H1 (cell line): ENCODE data around the gene ZNF469. TPM values are rescaled to one million over a fixed set of nuclear protein-coding genes. Genes with fewer than 3 reads are reported as not detected.

ENCODE experiments used
- CTCF ChIA-PET: fragments of 300-600 bp; sonication (Branson Sonifier 250); formaldehyde crosslinking; loops from one replicate; lab custom pipeline; 2021; ENCODE audit not compliant: partially characterized antibody; lab: Charles Lee
- POLR2A ChIA-PET: fragments of 300-600 bp; sonication (Branson Sonifier 250); formaldehyde crosslinking; loops from one replicate; lab custom pipeline; 2021; ENCODE audit warnings: inconsistent platforms; ENCODE audit not compliant: partially characterized antibody; lab: Charles Lee
- DNase-seq, 2 experiments: peaks; one replicate each; pipeline versions ENCODE4 v3.0.0 to v3.0.0-alpha.2; 2010 to 2022; ENCODE audit warnings: low spot score in 2 of 2, low read depth in 1 of 2, mixed read lengths in 1 of 2
- FAIRE-seq: peaks from 2 replicates; lab custom pipeline; 2011; peaks lifted over from hg19 to GRCh38; lab: Jason Lieb, UNC
- H2AFZ ChIP-seq: 2 replicates; pipeline ENCODE4 v1.8.1; 2012; ENCODE audit warnings: low read length, inconsistent platforms
- H2AK5ac ChIP-seq: 2 replicates; pipeline ENCODE4 v1.6.1; 2013; ENCODE audit warnings: low read depth, low read length
- H2BK120ac ChIP-seq: replicated peaks from 2 replicates; pipeline ENCODE3; 2013; ENCODE audit warnings: low read depth, low read length, inconsistent platforms
- H2BK12ac ChIP-seq: 2 replicates; pipeline ENCODE4 v1.6.1; 2013; ENCODE audit warnings: low read depth, low read length
- H2BK15ac ChIP-seq: 2 replicates; pipeline ENCODE4 v1.6.1; 2013; ENCODE audit warnings: low read length
- H2BK20ac ChIP-seq: 2 replicates; pipeline ENCODE4 v1.6.1; 2013; ENCODE audit warnings: low read length
- H2BK5ac ChIP-seq: 2 replicates; pipeline ENCODE4 v1.6.1; 2013; ENCODE audit warnings: low read depth, low read length
- H3K14ac ChIP-seq: 2 replicates; pipeline ENCODE4 v1.6.1; 2013; ENCODE audit warnings: inconsistent platforms; ENCODE audit not compliant: insufficient read length
- H3K18ac ChIP-seq: 2 replicates; pipeline ENCODE4 v1.6.1; 2013; ENCODE audit warnings: low read length; ENCODE audit errors: extremely low read depth
- H3K23ac ChIP-seq: 2 replicates; pipeline ENCODE4 v1.6.1; 2013; ENCODE audit warnings: inconsistent platforms; ENCODE audit not compliant: insufficient read length
- H3K23me2 ChIP-seq: 2 replicates; pipeline ENCODE4 v1.6.1; 2013; ENCODE audit warnings: low read depth, low read length
- H3K27ac ChIP-seq: 2 replicates; pipeline ENCODE4 v1.6.1; 2011; ENCODE audit warnings: low read depth, low read length, inconsistent platforms
- H3K27me3 ChIP-seq, 4 experiments: replicated peaks in 1 of 4; 1 replicate in 1 of 4; 2 replicates in 3 of 4; pipeline versions ENCODE4 v1.6.1 to v1.8.1; 2011 to 2013; ENCODE audit warnings: low read length in 3 of 4, mild to moderate bottlenecking in 3 of 4, inconsistent platforms in 2 of 4, mixed read lengths in 2 of 4, moderate library complexity in 1 of 4; ENCODE audit not compliant: control insufficient read depth in 3 of 4, insufficient read depth in 3 of 4; ENCODE audit errors: extremely low read depth in 1 of 4
- H3K36me3 ChIP-seq, 4 experiments: 2 replicates each; pipeline versions ENCODE4 v1.6.1 to v1.8.1; 2011 to 2013; ENCODE audit warnings: mild to moderate bottlenecking in 4 of 4, low read length in 3 of 4, moderate library complexity in 2 of 4, control low read depth in 1 of 4, inconsistent platforms in 1 of 4; ENCODE audit not compliant: insufficient read depth in 4 of 4, control insufficient read depth in 2 of 4
- H3K4ac ChIP-seq: replicated peaks from 2 replicates; pipeline ENCODE3; 2013; ENCODE audit warnings: low read length, low read depth, mixed read lengths, inconsistent platforms; ENCODE audit not compliant: insufficient read length
- H3K4me1 ChIP-seq, 4 experiments: replicated peaks in 1 of 4; 1 replicate in 1 of 4; 2 replicates in 3 of 4; pipeline versions ENCODE4 v1.6.1 to v1.8.1; 2011 to 2013; ENCODE audit warnings: low read length in 3 of 4, inconsistent platforms in 2 of 4, mixed read lengths in 1 of 4; ENCODE audit not compliant: insufficient read depth in 4 of 4, control insufficient read depth in 3 of 4
- H3K4me2 ChIP-seq, 2 experiments: 2 replicates each; pipeline versions ENCODE4 v1.6.1 to v1.8.1; 2011 to 2013; ENCODE audit warnings: low read depth in 2 of 2, low read length in 2 of 2, control low read depth in 1 of 2, inconsistent platforms in 1 of 2, mild to moderate bottlenecking in 1 of 2; ENCODE audit not compliant: insufficient read depth in 1 of 2
- H3K4me3 ChIP-seq, 4 experiments: fragments of 200-600, 300-600 bp in 1 of 4; sonication (generic), shearing (Covaris generic), sonication (Bioruptor Twin) in 1 of 4; 2 replicates each; pipeline versions ENCODE4 v1.5.1 to v1.8.1; 2011 to 2016; ENCODE audit warnings: low read length in 4 of 4, low read depth in 3 of 4, control low read depth in 2 of 4, inconsistent platforms in 2 of 4, mild to moderate bottlenecking in 2 of 4, mixed read lengths in 1 of 4, moderate library complexity in 1 of 4; ENCODE audit not compliant: insufficient read depth in 2 of 4; ENCODE audit errors: extremely low read depth in 1 of 4
- H3K56ac ChIP-seq: replicated peaks from 2 replicates; pipeline ENCODE3; 2013; ENCODE audit warnings: low read depth, mild to moderate bottlenecking, mixed read lengths, low read length, inconsistent platforms; ENCODE audit not compliant: insufficient read length
- H3K79me1 ChIP-seq: 2 replicates; pipeline ENCODE4 v1.6.1; 2013; ENCODE audit warnings: low read depth, low read length, control low read depth
- H3K79me2 ChIP-seq, 2 experiments: 2 replicates each; pipeline versions ENCODE4 v1.6.1 to v1.8.1; 2012 to 2013; ENCODE audit warnings: low read length in 2 of 2, mild to moderate bottlenecking in 2 of 2, inconsistent platforms in 1 of 2; ENCODE audit not compliant: insufficient read depth in 2 of 2, control insufficient read depth in 1 of 2
- H3K9ac ChIP-seq, 4 experiments: replicated peaks in 1 of 4; 1 replicate in 1 of 4; 2 replicates in 3 of 4; pipeline versions ENCODE4 v1.6.1 to v1.8.1; 2011 to 2013; ENCODE audit warnings: low read depth in 3 of 4, low read length in 3 of 4, control low read depth in 2 of 4, mild to moderate bottlenecking in 2 of 4, moderate library complexity in 2 of 4, inconsistent platforms in 1 of 4; ENCODE audit errors: extremely low read depth in 1 of 4
- H3K9me3 ChIP-seq, 2 experiments: 2 replicates each; pipeline versions ENCODE4 v1.6.1 to v1.8.1; 2012 to 2013; ENCODE audit warnings: mild to moderate bottlenecking in 2 of 2, moderate library complexity in 2 of 2, control low read depth in 1 of 2, inconsistent platforms in 1 of 2, low read depth in 1 of 2, low read length in 1 of 2, mixed read lengths in 1 of 2; ENCODE audit not compliant: insufficient read depth in 2 of 2
- H4K20me1 ChIP-seq, 2 experiments: replicated peaks in 1 of 2; 2 replicates each; pipeline versions ENCODE3 to v1.8.1; 2011 to 2013; ENCODE audit warnings: inconsistent platforms in 2 of 2, low read length in 2 of 2, mild to moderate bottlenecking in 1 of 2; ENCODE audit not compliant: insufficient read depth in 2 of 2, control insufficient read depth in 1 of 2
- H4K5ac ChIP-seq: 2 replicates; pipeline ENCODE4 v1.6.1; 2013; ENCODE audit warnings: low read length, low read depth, mixed read lengths, inconsistent platforms; ENCODE audit not compliant: insufficient read length
- H4K8ac ChIP-seq: 2 replicates; pipeline ENCODE4 v1.8.0; 2013; ENCODE audit warnings: mild to moderate bottlenecking, moderate library complexity, low read length, inconsistent platforms; ENCODE audit not compliant: insufficient read depth; ENCODE audit errors: extremely low read depth
- H4K91ac ChIP-seq: replicated peaks from 2 replicates; pipeline ENCODE3; 2013; ENCODE audit warnings: low read length, mixed read lengths, inconsistent platforms; ENCODE audit not compliant: insufficient read length
- BRCA1 ChIP-seq: IDR thresholded peaks from 2 replicates; pipeline ENCODE4 v1.6.1; 2012; ENCODE audit warnings: low read depth, low read length, improper control_type of control experiment
- CBX5 ChIP-seq: fragments of 300-800, 300-1000 bp; sonication (generic); IDR thresholded peaks from 2 replicates; pipeline ENCODE4 v1.7.1; 2016; ENCODE audit warnings: antibody characterized with exemption, low read length, low read depth
- CBX8 ChIP-seq: fragments of 300-800, 300-1000 bp; sonication (generic); IDR thresholded peaks from 2 replicates; pipeline ENCODE4 v1.7.1; 2016; ENCODE audit warnings: low read depth, low read length, borderline replicate concordance
- CREB1 ChIP-seq: IDR thresholded peaks from 2 replicates; pipeline ENCODE4 v1.6.1; 2012; ENCODE audit warnings: inconsistent platforms
- EP300 ChIP-seq, 2 experiments: IDR thresholded peaks; 1 replicate in 1 of 2; 2 replicates in 1 of 2; pipeline ENCODE4 v1.6.1; 2011 to 2012; ENCODE audit warnings: low read depth in 2 of 2, low read length in 2 of 2, mild to moderate bottlenecking in 2 of 2, borderline replicate concordance in 1 of 2, inconsistent platforms in 1 of 2, moderate library complexity in 1 of 2
- FOSL1 ChIP-seq: IDR thresholded peaks from 2 replicates; pipeline ENCODE4 v1.6.1; 2011; ENCODE audit warnings: mild to moderate bottlenecking, low read depth, low read length, moderate library complexity; ENCODE audit not compliant: insufficient read depth
- KDM1A ChIP-seq: fragments of 200-600, 300-600 bp; sonication (generic); IDR thresholded peaks from 2 replicates; pipeline ENCODE4 v1.7.1; 2016; ENCODE audit warnings: mild to moderate bottlenecking, low read length, borderline replicate concordance
- POLR2AphosphoS5 ChIP-seq: IDR thresholded peaks from 2 replicates; pipeline ENCODE4 v1.6.1; 2011; ENCODE audit warnings: low read depth, low read length
- RXRA ChIP-seq: IDR thresholded peaks from 2 replicates; pipeline ENCODE4 v1.6.1; 2011; ENCODE audit warnings: low read depth, mild to moderate bottlenecking, low read length, moderate library complexity; ENCODE audit not compliant: insufficient read depth
- SP2 ChIP-seq: IDR thresholded peaks from 2 replicates; pipeline ENCODE4 v1.6.1; 2012; ENCODE audit warnings: mild to moderate bottlenecking, low read length, inconsistent platforms
- SUZ12 ChIP-seq: fragments of 200-600 bp; sonication (generic); IDR thresholded peaks from 2 replicates; pipeline ENCODE4 v1.6.1; 2012; ENCODE audit warnings: mild to moderate bottlenecking, inconsistent platforms, low read length, moderate library complexity, mixed read lengths
- YY1 ChIP-seq: IDR thresholded peaks from 2 replicates; pipeline ENCODE4 v1.6.1; 2011; ENCODE audit warnings: low read depth, mild to moderate bottlenecking, low read length
- WGBS, 2 experiments: shearing (Covaris generic) in 1 of 2; methylation state at CpG; one replicate each; pipeline versions ENCODE4 v1.1.6 to v1.1.7; 2013 to 2015; ENCODE audit warnings: low lambda C conversion rate in 2 of 2, mixed read lengths in 2 of 2, inconsistent platforms in 1 of 2, low coverage in 1 of 2, missing lambda C conversion rate in 1 of 2; ENCODE audit not compliant: insufficient replicate concordance in 2 of 2, insufficient coverage in 1 of 2, insufficient read length in 1 of 2; ENCODE audit errors: extremely low coverage in 1 of 2, missing lambda C conversion rate in 1 of 2; 5-methylcytosine and 5-hydroxymethylcytosine counted together
- polyA plus RNA-seq, 7 experiments: library from polyadenylated mRNA; depleted of rRNA in 3 of 7; stranded (reverse) in 5 of 7; unstranded in 2 of 7; fragments of >200 nt in 5 of 7; fragments of 200-250 nt in 2 of 7; gene quantifications; 1 replicate in 5 of 7; 2 replicates in 1 of 7; 4 replicates in 1 of 7; pipeline versions ENCODE4 v1.2.1 to v1.2.3, GENCODE V29; 2011 to 2013; ENCODE audit warnings: missing spikeins in 2 of 7, mixed read lengths in 2 of 7
- total RNA-seq: library from RNA; stranded (reverse); fragmentation: NEBNext Ultra II Directional; extraction: Animal tissue kit (Norgen Biotek cat#: 25700); gene quantifications from 2 replicates; pipeline ENCODE4 v1.2.1, GENCODE V29; 2021

Gene ZNF469
- total and polyA plus RNA-seq, 2 of the 8 experiments (the other 6 are each of a cell fraction or from before 2014, with no cell fraction given), result 0.30 to 1.8 TPM

GRCh38 chr16:88349903-88350900, 32.6 kb upstream of the ZNF469 start:
- H3K23ac ChIP-seq, result no peak overlapping the region
- H3K9me3 ChIP-seq, result no peaks in the 10 kb centered on the region
- no peak overlapping the region for H3K56ac ChIP-seq
- H4K5ac ChIP-seq, result no peak overlapping the region
- H2BK120ac ChIP-seq, result no peak overlapping the region
- no peaks in the 10 kb centered on the region for H3K27me3 ChIP-seq
- H3K9ac ChIP-seq, result no peak overlapping the region
- no peak overlapping the region for H3K27ac ChIP-seq
- no peaks in the 10 kb centered on the region; a peak in 1 of 8 replicates for H3K36me3 ChIP-seq
- H4K8ac ChIP-seq, result no peak overlapping the region
- ChIA-PET CTCF (interaction anchor here (0.9 to 1.3 kb wide), 3 partner anchors 27 to 87 kb away, joined by 3 to 4 read pairs (median 3); no protein-coding TSS in a partner anchor), POLR2A (no interaction called here)
- H2BK12ac ChIP-seq, result peak overlapping the region; percentile 91; the same call in 1 of the 2 replicates
- peak overlapping the region; percentile 97 for H2AK5ac ChIP-seq
- H3K4me2 ChIP-seq, result no peak overlapping the region
- DNase-seq (no peak), FAIRE-seq (no peak)
- no peak overlapping the region for H2BK15ac ChIP-seq
- peaks cover 0 to 4% (median 0%) of the 10 kb centered on the region in 4 experiments; a peak in 1 of 7 replicates for H3K4me1 ChIP-seq
- H3K18ac ChIP-seq, result no peak overlapping the region
- no peak overlapping the region for H2AFZ ChIP-seq
- WGBS, 2 experiments, result 93% methylated on average over 32 of the region's 32 CpGs; no CpG with 5 or more reads in 1 of the 2 experiments
- no peak overlapping the region for H3K4me3 ChIP-seq
- peaks cover 0 to 7% of the 10 kb centered on the region in 2 experiments for H4K20me1 ChIP-seq
- no peaks in the 10 kb centered on the region for H3K79me2 ChIP-seq
- no peak overlapping the region for H3K4ac ChIP-seq
- H3K23me2 ChIP-seq, result peaks cover 4% of the 10 kb centered on the region; the same call in 1 of the 2 replicates
- no peak overlapping the region for H3K14ac ChIP-seq
- H2BK5ac ChIP-seq, result peak overlapping the region; percentile 60; the same call in 1 of the 2 replicates
- H4K91ac ChIP-seq, result no peak overlapping the region
- H3K79me1 ChIP-seq, result 0 out of 2 replicates have a peak, but pooled peaks cover 2% of the 10 kb centered on the region
- H2BK20ac ChIP-seq, result 0 out of 2 replicates have a peak overlapping the region, but pooled peaks have one; percentile 90
- no peak for TF ChIP-seq RXRA
- TF ChIP-seq BRCA1, result no peak
- TF ChIP-seq CBX8, result no peak
- TF ChIP-seq POLR2AphosphoS5, result no peak
- TF ChIP-seq KDM1A, result no peak
- TF ChIP-seq SUZ12, result no peak
- TF ChIP-seq CBX5, result no peak
- no peak for TF ChIP-seq EP300 (IDR thresholded peaks at IDR 0.05; ENCODE audit: borderline replicate concordance in 1 of 2, low read depth in 2 of 2, low read length in 2 of 2)
- TF ChIP-seq YY1, result no peak
- TF ChIP-seq FOSL1, result no peak
- TF ChIP-seq CREB1, result no peak
- no peak for TF ChIP-seq SP2
